Sigmoid colon (tissue), 4 donors: Measurements from ENCODE around the gene PCK2.

Source experiments
- POLR2A ChIP-seq, 2 donors: fragments of 450-650 bp; IDR thresholded peaks; one replicate each; pipeline ENCODE4 v1.6.1; 2016; ENCODE audit warnings: antibody characterized with exemption in 2 of 2, mild to moderate bottlenecking in 2 of 2, moderate library complexity in 2 of 2
- POLR2AphosphoS5 ChIP-seq, 4 donors: sonication (generic); formaldehyde crosslinking; IDR thresholded peaks; one replicate each; pipeline ENCODE4 v1.6.1; 2017; ENCODE audit warnings: antibody characterized with exemption in 4 of 4
- TF ChIP-seq, protein P1 (sequence below), 4 experiments: fragments of 450-650 bp in 3 of 4; fragments of 200-600 bp in 1 of 4; IDR thresholded peaks; one replicate each; pipeline ENCODE4 v1.5.1; 2016 to 2019; ENCODE audit warnings: antibody characterized with exemption in 4 of 4, mild to moderate bottlenecking in 3 of 4, moderate library complexity in 2 of 4

DNA sequence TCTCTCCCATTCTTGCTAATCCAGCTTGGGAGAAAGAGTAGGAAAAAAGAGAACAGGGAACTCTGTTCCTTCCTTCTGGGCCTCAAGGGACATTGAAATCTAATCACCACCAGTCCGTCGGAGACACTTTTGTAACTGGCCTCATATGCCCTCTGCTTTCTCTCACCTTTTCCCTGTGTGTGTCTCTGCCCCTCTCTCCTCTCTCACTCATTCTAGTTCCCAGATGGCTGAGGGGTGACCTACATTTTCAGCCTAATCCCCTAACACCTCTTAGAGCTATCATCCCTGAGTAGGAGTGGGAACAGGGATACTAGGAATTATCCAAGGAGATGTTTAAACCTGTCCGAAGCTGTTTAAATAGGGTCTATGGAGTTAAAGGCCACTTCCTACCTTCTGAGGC, 8.9 kb upstream of the PCK2 start:
- TF ChIP-seq, protein P1, sequence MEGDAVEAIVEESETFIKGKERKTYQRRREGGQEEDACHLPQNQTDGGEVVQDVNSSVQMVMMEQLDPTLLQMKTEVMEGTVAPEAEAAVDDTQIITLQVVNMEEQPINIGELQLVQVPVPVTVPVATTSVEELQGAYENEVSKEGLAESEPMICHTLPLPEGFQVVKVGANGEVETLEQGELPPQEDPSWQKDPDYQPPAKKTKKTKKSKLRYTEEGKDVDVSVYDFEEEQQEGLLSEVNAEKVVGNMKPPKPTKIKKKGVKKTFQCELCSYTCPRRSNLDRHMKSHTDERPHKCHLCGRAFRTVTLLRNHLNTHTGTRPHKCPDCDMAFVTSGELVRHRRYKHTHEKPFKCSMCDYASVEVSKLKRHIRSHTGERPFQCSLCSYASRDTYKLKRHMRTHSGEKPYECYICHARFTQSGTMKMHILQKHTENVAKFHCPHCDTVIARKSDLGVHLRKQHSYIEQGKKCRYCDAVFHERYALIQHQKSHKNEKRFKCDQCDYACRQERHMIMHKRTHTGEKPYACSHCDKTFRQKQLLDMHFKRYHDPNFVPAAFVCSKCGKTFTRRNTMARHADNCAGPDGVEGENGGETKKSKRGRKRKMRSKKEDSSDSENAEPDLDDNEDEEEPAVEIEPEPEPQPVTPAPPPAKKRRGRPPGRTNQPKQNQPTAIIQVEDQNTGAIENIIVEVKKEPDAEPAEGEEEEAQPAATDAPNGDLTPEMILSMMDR (IDR thresholded peaks at IDR 0.05): no peak
- TF ChIP-seq POLR2AphosphoS5 (IDR thresholded peaks at IDR 0.05) (no peak), POLR2A (IDR thresholded peaks at IDR 0.05) (no peak)
